Measurements from ENCODE around the gene NECTIN2.

Gene NECTIN2

DNA sequence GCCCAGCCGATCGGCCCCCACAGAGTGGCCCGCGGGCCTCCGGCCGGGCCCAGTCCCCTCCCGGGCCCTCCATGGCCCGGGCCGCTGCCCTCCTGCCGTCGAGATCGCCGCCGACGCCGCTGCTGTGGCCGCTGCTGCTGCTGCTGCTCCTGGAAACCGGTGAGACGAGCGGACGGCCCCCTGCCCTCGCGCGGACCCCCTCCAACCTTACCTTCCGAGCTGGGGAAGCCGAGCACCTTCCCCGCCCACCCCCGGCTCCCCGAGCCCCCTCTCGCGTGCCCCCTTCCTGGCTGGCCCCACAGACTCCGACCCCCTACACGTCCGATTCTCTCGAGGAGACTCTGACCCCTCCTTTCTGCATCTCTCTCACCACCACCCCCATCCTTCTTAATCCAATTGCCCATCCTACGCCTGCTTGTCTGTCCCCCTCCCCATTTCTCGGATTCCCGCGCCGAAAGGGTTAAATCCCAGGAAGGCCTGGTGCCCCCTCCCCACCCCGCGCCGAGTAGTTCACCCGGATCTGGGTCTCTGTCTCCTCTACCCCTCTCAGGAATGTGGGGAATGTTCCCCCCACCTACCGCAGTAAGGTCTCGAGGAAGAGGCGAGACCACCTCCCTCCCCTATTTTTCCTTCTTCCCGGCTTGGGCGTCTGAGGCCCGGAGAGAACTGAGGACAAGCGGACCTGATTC lies 502 bp downstream of the NECTIN2 start:
- no peaks in the 10 kb centered on the region for H3F3A ChIP-seq (ENCODE audit: insufficient read depth)
- no peaks in the 10 kb centered on the region for H4K20me1 ChIP-seq (ENCODE audit: low read depth, low read length)
- H3K4me3 ChIP-seq (ENCODE audit: insufficient read depth, low read length, poor library complexity, severe bottlenecking): peak overlapping the region; percentile 43
- no peaks in the 10 kb centered on the region for H3K36me3 ChIP-seq (ENCODE audit: low read length)
- no peaks in the 10 kb centered on the region for H3K79me2 ChIP-seq (ENCODE audit: insufficient read depth, low read length)
- no peak overlapping the region for H3K27ac ChIP-seq (ENCODE audit: low read depth, low read length)
- peak overlapping the region; percentile 31; the same call in 1 of the 2 replicates for H3K9ac ChIP-seq (ENCODE audit: low read length)
- TF ChIP-seq EZH2phosphoT487 (conservative IDR thresholded peaks at IDR 0.05; ENCODE audit: low read length) (no peak), CTCF (IDR thresholded peaks at IDR 0.05; ENCODE audit: insufficient read depth, low read length, poor library complexity, severe bottlenecking) (no peak)
- H3K9me2 ChIP-seq (replicated peaks; ENCODE audit: insufficient read depth, low read length): no peaks in the 10 kb centered on the region
- H2AFZ ChIP-seq (ENCODE audit: low read depth, low read length, severe bottlenecking): no peak overlapping the region
- no peaks in the 10 kb centered on the region for H3K27me3 ChIP-seq (ENCODE audit: low read length)
- peak overlapping the region; percentile 51 for H3K4me2 ChIP-seq (ENCODE audit: low read depth, low read length, poor library complexity, severe bottlenecking)
- no peaks in the 10 kb centered on the region for H3K9me3 ChIP-seq (ENCODE audit: insufficient read depth, low read length)

DNA sequence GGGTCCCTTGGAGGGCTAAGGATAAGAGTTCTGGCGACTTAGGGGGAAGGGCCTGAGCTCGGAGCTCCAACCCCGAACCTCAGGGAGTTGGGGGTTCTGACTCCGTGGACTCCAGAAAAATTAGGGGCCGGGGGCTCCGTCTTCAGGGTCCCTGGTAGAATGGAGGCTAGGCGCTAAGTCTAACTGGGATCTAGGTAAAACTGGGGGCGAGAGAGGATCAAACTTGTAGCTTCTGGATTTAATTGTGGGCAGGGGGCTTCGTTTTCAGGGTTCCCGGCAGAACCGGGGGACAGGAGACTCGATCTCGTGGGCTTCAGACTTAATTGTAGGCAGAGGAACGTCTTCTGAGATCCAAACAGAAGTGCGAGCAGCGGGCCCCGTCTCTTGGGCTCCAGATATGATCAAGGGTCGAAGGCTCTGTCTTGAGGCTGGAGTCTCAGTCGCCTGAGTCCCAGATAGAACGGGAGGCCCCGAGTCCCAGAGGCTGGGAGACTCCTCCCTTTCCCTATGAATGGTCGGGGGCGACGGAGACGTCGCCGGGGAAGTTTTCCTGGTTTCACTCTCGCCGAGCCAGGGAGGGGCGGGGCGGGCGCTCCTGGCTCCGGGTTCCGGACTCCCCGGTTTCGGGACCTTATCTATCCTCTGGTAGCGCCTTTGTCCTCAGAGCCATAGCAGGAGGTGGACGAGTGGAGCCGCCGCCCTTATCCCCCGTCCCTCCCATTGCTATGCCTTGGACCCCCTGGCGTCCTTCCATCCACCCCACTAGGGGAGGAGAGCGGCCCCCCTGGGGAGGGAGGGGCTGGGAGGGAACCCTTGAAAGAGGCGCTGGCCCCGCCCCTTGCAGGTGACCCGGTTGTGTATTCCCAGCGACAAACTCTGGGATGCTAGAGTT lies 1.3 kb downstream of the NECTIN2 start:
- Histone ChIP-seq H3K27me3 (ENCODE audit: low read length) (no peaks in the 10 kb centered on the region), H3K36me3 (ENCODE audit: low read length) (no peaks in the 10 kb centered on the region), H3F3A (ENCODE audit: insufficient read depth) (no peaks in the 10 kb centered on the region), H3K4me2 (ENCODE audit: low read depth, low read length, poor library complexity, severe bottlenecking) (no peak overlapping the region), H3K79me2 (ENCODE audit: insufficient read depth, low read length) (no peaks in the 10 kb centered on the region), H2AFZ (ENCODE audit: low read depth, low read length, severe bottlenecking) (no peak overlapping the region), H3K9ac (ENCODE audit: low read length) (no peak overlapping the region), H3K9me3 (ENCODE audit: insufficient read depth, low read length) (no peaks in the 10 kb centered on the region), H3K4me3 (ENCODE audit: insufficient read depth, low read length, poor library complexity, severe bottlenecking) (no peak overlapping the region), H4K20me1 (ENCODE audit: low read depth, low read length) (no peaks in the 10 kb centered on the region), H3K9me2 (replicated peaks; ENCODE audit: insufficient read depth, low read length) (no peaks in the 10 kb centered on the region), H3K27ac (ENCODE audit: low read depth, low read length) (no peak overlapping the region)
- no peak for TF ChIP-seq EZH2phosphoT487 (conservative IDR thresholded peaks at IDR 0.05; ENCODE audit: low read length)
- TF ChIP-seq CTCF (IDR thresholded peaks at IDR 0.05; ENCODE audit: insufficient read depth, low read length, poor library complexity, severe bottlenecking): no peak

DNA sequence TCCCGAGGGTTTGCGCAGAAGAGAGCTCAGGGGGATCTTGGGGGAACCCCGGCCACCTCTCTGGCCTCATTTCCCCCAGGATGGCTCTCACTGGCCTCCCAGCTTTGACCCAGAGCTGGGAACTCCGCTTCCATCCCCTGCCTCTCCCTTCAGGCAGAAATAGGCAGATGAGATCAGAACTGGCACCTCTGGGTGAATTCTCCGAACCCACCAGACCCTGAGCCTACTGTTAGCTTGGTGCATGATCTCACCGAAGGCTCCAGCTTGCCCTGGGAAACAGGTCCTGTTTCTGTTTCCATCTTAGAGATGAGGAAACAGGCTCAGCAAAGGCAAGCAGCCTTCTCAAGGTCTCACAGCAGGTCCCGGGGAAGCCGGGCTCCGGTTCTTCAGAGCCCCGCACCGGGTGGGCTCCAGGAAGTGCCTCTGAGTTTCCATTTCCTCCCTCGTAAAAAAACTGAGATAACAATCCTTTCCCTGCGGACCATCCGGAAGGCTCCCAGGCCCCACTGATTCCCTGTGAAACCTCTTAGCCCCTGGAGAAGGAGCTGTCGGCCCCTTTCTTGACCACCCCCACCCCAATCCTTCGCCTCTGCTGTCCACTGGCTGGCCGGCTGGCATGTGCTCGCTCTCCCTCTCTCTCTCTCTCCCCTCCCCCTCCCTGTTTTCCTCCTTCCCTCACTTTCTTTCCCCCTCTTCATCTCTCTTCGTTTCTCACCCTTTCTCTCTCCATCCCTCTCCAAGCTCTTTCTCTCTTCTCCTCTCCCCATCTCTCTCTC lies 2.1 kb downstream of the NECTIN2 start:
- no peak overlapping the region for H3K9ac ChIP-seq (ENCODE audit: low read length)
- no peaks in the 10 kb centered on the region for H4K20me1 ChIP-seq (ENCODE audit: low read depth, low read length)
- TF ChIP-seq CTCF (IDR thresholded peaks at IDR 0.05; ENCODE audit: insufficient read depth, low read length, poor library complexity, severe bottlenecking) (no peak), EZH2phosphoT487 (conservative IDR thresholded peaks at IDR 0.05; ENCODE audit: low read length) (no peak)
- no peaks in the 10 kb centered on the region for H3F3A ChIP-seq (ENCODE audit: insufficient read depth)
- H3K9me2 ChIP-seq (replicated peaks; ENCODE audit: insufficient read depth, low read length): no peaks in the 10 kb centered on the region
- H2AFZ ChIP-seq (ENCODE audit: low read depth, low read length, severe bottlenecking): no peak overlapping the region
- H3K27me3 ChIP-seq (ENCODE audit: low read length): no peaks in the 10 kb centered on the region
- H3K4me3 ChIP-seq (ENCODE audit: insufficient read depth, low read length, poor library complexity, severe bottlenecking): no peak overlapping the region
- no peak overlapping the region for H3K4me2 ChIP-seq (ENCODE audit: low read depth, low read length, poor library complexity, severe bottlenecking)
- H3K9me3 ChIP-seq (ENCODE audit: insufficient read depth, low read length): no peaks in the 10 kb centered on the region
- no peaks in the 10 kb centered on the region for H3K36me3 ChIP-seq (ENCODE audit: low read length)
- H3K27ac ChIP-seq (ENCODE audit: low read depth, low read length): no peak overlapping the region
- no peaks in the 10 kb centered on the region for H3K79me2 ChIP-seq (ENCODE audit: insufficient read depth, low read length)

Measured in SU-DHL-6 (cell line).